ENCODE data around the gene HRAS. TPM values are rescaled to one million over a fixed set of nuclear protein-coding genes. Genes with fewer than 3 reads are reported as not detected.
A peak's percentile ranks its signal among the peaks of the same experiment; 100 is the strongest.

HRAS gene
- total RNA-seq, 1 experiment from 2014 or later, result 104 TPM

- Histone ChIP-seq H3K4me1 (ENCODE audit: control insufficient read depth in 1 of 2, insufficient read depth in 2 of 2, low read length in 2 of 2) (peaks cover 6 to 22% of the 10 kb centered on the region in 2 experiments; a peak in 3 of 4 replicates), H3K9me2 (ENCODE audit: insufficient read depth) (no peaks in the 10 kb centered on the region), H3K36me3 (ENCODE audit: control insufficient read depth in 1 of 2, insufficient read depth in 2 of 2, low read length in 2 of 2) (peaks cover 0 to 19% of the 10 kb centered on the region in 2 experiments; a peak in 2 of 4 replicates), H3K27me3 (ENCODE audit: insufficient read depth, low read length) (no peaks in the 10 kb centered on the region), H3K27ac (ENCODE audit: low read depth, low read length) (peak within 1 kb of the TSS; percentile 95), H3K4me3 (replicated peaks in 1 of 2; ENCODE audit: low read depth in 1 of 2, low read length in 2 of 2) (peak within 1 kb of the TSS; percentile 96 to 98), H3K9ac (ENCODE audit: low read length) (peak within 1 kb of the TSS; percentile 99), H3K9me3 (ENCODE audit: control insufficient read depth in 1 of 2, insufficient read depth in 1 of 2, low read depth in 1 of 2, low read length in 2 of 2) (no peaks in the 10 kb centered on the region; a peak in 1 of 4 replicates), H3K79me2 (ENCODE audit: insufficient read depth, low read length) (peaks cover 43% of the 10 kb centered on the region), H4K20me1 (ENCODE audit: insufficient read depth) (no peaks in the 10 kb centered on the region), H3K4me2 (ENCODE audit: low read length) (peak within 1 kb of the TSS; percentile 95), H2AFZ (ENCODE audit: low read depth, low read length, poor library complexity, severe bottlenecking) (no peak within 1 kb of the TSS)
- RAD21 ChIA-PET (ENCODE audit: low non-redundant PET in 1 of 2, low total read pairs in 2 of 2, uncharacterized antibody in 2 of 2, unreplicated experiment in 2 of 2), result no interaction called here
- BruUV-seq (replicated peaks), result no TSS peak
- intact Hi-C loops (cut with micrococcal nuclease), result loop anchor here (2.0 to 5.0 kb wide), 3 partner anchors 30 to 112 kb away; partner anchors contain the start of genes LRRC56 and PKP3
- POLR2A ChIA-PET, result interaction anchor here (1.0 to 1.3 kb wide), 2 partner anchors 29 to 100 kb away, joined by 5 to 8 read pairs; partner anchors contain the start of gene LRRC56
- TF ChIP-seq RAD21 (IDR thresholded peaks at IDR 0.05; ENCODE audit: low read depth) (no peak), EZH2 (IDR thresholded peaks at IDR 0.05) (no peak), SRF (IDR thresholded peaks at IDR 0.05; ENCODE audit: low read depth) (no peak), FOSL1 (IDR thresholded peaks at IDR 0.05; ENCODE audit: low read depth) (no peak), YY1 (IDR thresholded peaks at IDR 0.05; ENCODE audit: extremely low read depth, insufficient replicate concordance, low read depth, low read length) (no peak), CTCF (IDR thresholded peaks at IDR 0.05 in 2 of 3, conservative IDR thresholded peaks at IDR 0.05 in 1 of 3; ENCODE audit: borderline replicate concordance in 1 of 3, insufficient read depth in 1 of 3, low read depth in 2 of 3, low read length in 2 of 3) (no peak), EGR1 (IDR thresholded peaks at IDR 0.05; ENCODE audit: low read depth) (peak; percentile 91), CEBPB (IDR thresholded peaks at IDR 0.05; ENCODE audit: low read depth) (no peak), ZBTB33 (IDR thresholded peaks at IDR 0.05; ENCODE audit: extremely low read depth, insufficient replicate concordance, low read length) (peak; percentile 27), SP1 (IDR thresholded peaks at IDR 0.05; ENCODE audit: low read depth) (peak; percentile 63; the same call in 1 of the 2 replicates), JUND (IDR thresholded peaks at IDR 0.05) (no peak), ZFX (IDR thresholded peaks at IDR 0.05) (peak; percentile 48; the same call in 1 of the 2 replicates), POLR2A (IDR thresholded peaks at IDR 0.05; ENCODE audit: borderline replicate concordance, extremely low read depth, insufficient read depth, insufficient read length) (peak; percentile 31), ELF1 (IDR thresholded peaks at IDR 0.05; ENCODE audit: borderline replicate concordance, low read depth) (no peak), POLR2AphosphoS5 (IDR thresholded peaks at IDR 0.05; ENCODE audit: low read depth, low read length) (no peak), ATF3 (IDR thresholded peaks at IDR 0.05) (no peak), SIN3A (IDR thresholded peaks at IDR 0.05; ENCODE audit: low read depth) (peak; percentile 22; the same call in 1 of the 2 replicates), CBX3 (IDR thresholded peaks at IDR 0.05; ENCODE audit: low read depth) (no peak; the same call in 1 of the 2 replicates), EZH2phosphoT487 (IDR thresholded peaks at IDR 0.05; ENCODE audit: borderline replicate concordance) (no peak)
- CTCF ChIA-PET, result no interaction called here
- ATAC-seq (peak; percentile 81), DNase-seq (ENCODE audit: low read depth, low spot score) (peak; percentile 77)
These were observed 28.2 kb downstream of the HRAS start, which contains the start of gene RNH1 for GRCh38 chr11:506995-507726. Gene RNH1 (minus strand): TSS chr11:507242. CDS start chr11:502162, 5,080 bp downstream.

Measured in HCT116 (cell line).